Prostate gland (tissue), 2 donors: ENCODE data around the gene ARHGEF18. TPM values are rescaled to one million over a fixed set of nuclear protein-coding genes. Genes with fewer than 3 reads are reported as not detected.

Source experiments
- DNase-seq: peaks from one replicate; pipeline ENCODE4 v3.0.0-alpha.2; 2019; ENCODE audit warnings: low spot score
- H3K27ac ChIP-seq, 2 donors: fragments of 200-600 bp; sonication (generic); 2 replicates each; pipeline ENCODE4 v1.5.1; 2017 to 2019
- H3K27me3 ChIP-seq: fragments of 200-600 bp; sonication (generic); replicated peaks from 2 replicates; pipeline ENCODE4 v1.5.1; 2019; ENCODE audit not compliant: insufficient read depth
- H3K36me3 ChIP-seq, 2 donors: fragments of 200-600 bp; sonication (generic); 1 replicate in 1 of 2; 2 replicates in 1 of 2; pipeline versions ENCODE4 v1.5.1 to v1.8.1; 2017 to 2019
- H3K4me1 ChIP-seq: fragments of 200-600 bp; sonication (generic); replicated peaks from 2 replicates; pipeline ENCODE4 v1.5.1; 2019
- H3K4me3 ChIP-seq, 2 donors: fragments of 200-600 bp; sonication (generic); 2 replicates each; pipeline ENCODE4 v1.5.1; 2017 to 2019
- H3K9me3 ChIP-seq: fragments of 200-600 bp; sonication (generic); 2 replicates; pipeline ENCODE4 v1.5.1; 2017
- CTCF ChIP-seq, 4 experiments: fragments of 200-600 bp in 2 of 4; fragments of 450-650 bp in 2 of 4; sonication (generic) in 2 of 4; IDR thresholded peaks; 1 replicate in 3 of 4; 2 replicates in 1 of 4; pipeline ENCODE4 v1.5.1; 2016 to 2019; ENCODE audit warnings: antibody characterized with exemption in 4 of 4, mild to moderate bottlenecking in 2 of 4, moderate library complexity in 2 of 4
- POLR2A ChIP-seq: fragments of 450-650 bp; IDR thresholded peaks from one replicate; pipeline ENCODE4 v1.6.1; 2016; ENCODE audit warnings: antibody characterized with exemption, mild to moderate bottlenecking
- POLR2AphosphoS5 ChIP-seq: sonication (generic); formaldehyde crosslinking; IDR thresholded peaks from one replicate; pipeline ENCODE4 v1.6.1; 2017; ENCODE audit warnings: antibody characterized with exemption
- WGBS: methylation state at CpG from one replicate; pipeline ENCODE4 v1.1.5; 2018; 5-methylcytosine and 5-hydroxymethylcytosine counted together
- intact Hi-C: fragments of 100-400 bp; cut with DNase I; formaldehyde crosslinking; loops from one replicate; pipeline ENCODE4 v1.14.2; 2022
- total RNA-seq, 2 donors: library from RNA; depleted of rRNA; stranded (reverse); fragments of >200 nt; gene quantifications; one replicate each; pipeline ENCODE4 v1.1.0, GENCODE V29; 2016

Gene ARHGEF18
- total RNA-seq, 2 donors from 2014 or later = 44.5 to 52.3 TPM

- no peaks in the 10 kb centered on the region for H3K27me3 ChIP-seq
- WGBS = 3% methylated on average over 28 of the region's 28 CpGs
- H3K36me3 ChIP-seq = no peaks in the 10 kb centered on the region
- H3K4me1 ChIP-seq = no peaks in the 10 kb centered on the region
- TF ChIP-seq CTCF (IDR thresholded peaks at IDR 0.05) (no peak), POLR2AphosphoS5 (no peak), POLR2A (no peak)
- intact Hi-C loops = loop anchor here (5.0 kb wide), 1 partner anchor 127 kb away; the partner anchor contains the start of gene MCOLN1
- no peak for DNase-seq
- H3K27ac ChIP-seq = peak overlapping the region; percentile 69 to 77
- H3K4me3 ChIP-seq = peak overlapping the region; percentile 89 to 99
- no peaks in the 10 kb centered on the region for H3K9me3 ChIP-seq
These were observed 46.8 kb downstream of the ARHGEF18 start for GRCh38 chr19:7395360-7396066.

GRCh38 chr19:7397687-7398086 is 49.0 kb downstream of the ARHGEF18 start:
- no peak overlapping the region for H3K4me3 ChIP-seq
- intact Hi-C loops = loop anchor here (5.0 kb wide), 1 partner anchor 125 kb away; the partner anchor contains the start of gene MCOLN1
- no peak overlapping the region for H3K27ac ChIP-seq
- 89% methylated on average over 9 of the region's 9 CpGs for WGBS
- no peaks in the 10 kb centered on the region for H3K36me3 ChIP-seq
- no peak for TF ChIP-seq POLR2A
- no peak for TF ChIP-seq POLR2AphosphoS5
- no peak for TF ChIP-seq CTCF (IDR thresholded peaks at IDR 0.05)
- H3K4me1 ChIP-seq = no peaks in the 10 kb centered on the region
- no peaks in the 10 kb centered on the region for H3K27me3 ChIP-seq
- no peak for DNase-seq
- H3K9me3 ChIP-seq = no peaks in the 10 kb centered on the region

Other genes with a start within 250 kb of the ARHGEF18 start
- gene INSR, start 54.5 kb upstream of the ARHGEF18 start, total RNA-seq = 100 to 1,000 TPM in 1 of 2 donors, 10 to 100 TPM in 1; 51.2 to 124 TPM
- 10 to 100 TPM; 13.1 to 17.4 TPM for gene PEX11G, start 140.1 kb downstream of the ARHGEF18 start, total RNA-seq
- gene ZNF358, start 167.2 kb downstream of the ARHGEF18 start, total RNA-seq = 100 to 1,000 TPM; 104 to 116 TPM
- 10 to 100 TPM; 13.4 to 24.8 TPM for gene MCOLN1, start 173.7 kb downstream of the ARHGEF18 start, total RNA-seq
- gene PNPLA6, start 186.8 kb downstream of the ARHGEF18 start, total RNA-seq = 10 to 100 TPM; 74.6 to 75.2 TPM
- gene CAMSAP3, start 246.9 kb downstream of the ARHGEF18 start, total RNA-seq = 10 to 100 TPM; 40.4 to 90.9 TPM